ENCODE results near the gene PSMA5. TPM values are rescaled to one million over a fixed set of nuclear protein-coding genes. Genes with fewer than 3 reads are reported as not detected.

Gene PSMA5
- total RNA-seq, 1 experiment from 2014 or later: 169 TPM

GRCh38 chr1:109357616-109358015 is 68.6 kb downstream of the PSMA5 start (continued):
- TF ChIP-seq CBX3 (IDR thresholded peaks at IDR 0.05; ENCODE audit: low read depth) (no peak), SIN3A (IDR thresholded peaks at IDR 0.05; ENCODE audit: low read depth) (no peak), JUND (IDR thresholded peaks at IDR 0.05) (no peak)

- no peak for ATAC-seq
- POLR2A ChIA-PET: no interaction called here
These were observed 69.3 kb downstream of the PSMA5 start for GRCh38 chr1:109356915-109357314.

More at GRCh38 chr1:109356915-109357314, 69.3 kb downstream of the PSMA5 start:
- H2AFZ ChIP-seq (ENCODE audit: low read depth, low read length, poor library complexity, severe bottlenecking): no peak overlapping the region
- H3K9me3 ChIP-seq (ENCODE audit: control insufficient read depth in 1 of 2, insufficient read depth in 1 of 2, low read depth in 1 of 2, low read length in 2 of 2): no peaks in the 10 kb centered on the region
- H3K36me3 ChIP-seq (ENCODE audit: control insufficient read depth in 1 of 2, insufficient read depth in 2 of 2, low read length in 2 of 2): no peaks in the 10 kb centered on the region
- DNase-seq (ENCODE audit: low read depth, low spot score): no peak
- H3K9ac ChIP-seq (ENCODE audit: low read length): no peak overlapping the region
- TF ChIP-seq CTCF (IDR thresholded peaks at IDR 0.05 in 2 of 3, conservative IDR thresholded peaks at IDR 0.05 in 1 of 3; ENCODE audit: borderline replicate concordance in 1 of 3, insufficient read depth in 1 of 3, low read depth in 2 of 3, low read length in 2 of 3): no peak
- no peak for TF ChIP-seq ZFX (IDR thresholded peaks at IDR 0.05)
- TF ChIP-seq RAD21 (IDR thresholded peaks at IDR 0.05; ENCODE audit: low read depth): no peak
- TF ChIP-seq EZH2 (IDR thresholded peaks at IDR 0.05): no peak
- no peak for TF ChIP-seq EGR1 (IDR thresholded peaks at IDR 0.05; ENCODE audit: low read depth)
- no peak for TF ChIP-seq POLR2A (IDR thresholded peaks at IDR 0.05; ENCODE audit: borderline replicate concordance, extremely low read depth, insufficient read depth, insufficient read length)
- TF ChIP-seq ZBTB33 (IDR thresholded peaks at IDR 0.05; ENCODE audit: extremely low read depth, insufficient replicate concordance, low read length): no peak
- H3K4me3 ChIP-seq (replicated peaks in 1 of 2; ENCODE audit: low read depth in 1 of 2, low read length in 2 of 2): no peak overlapping the region
- ChIA-PET RAD21 (ENCODE audit: low non-redundant PET in 1 of 2, low total read pairs in 2 of 2, uncharacterized antibody in 2 of 2, unreplicated experiment in 2 of 2) (no interaction called here), CTCF (no interaction called here)
- H4K20me1 ChIP-seq (ENCODE audit: insufficient read depth): no peaks in the 10 kb centered on the region
- peaks cover 0 to 7% of the 10 kb centered on the region in 2 experiments; a peak in 3 of 4 replicates for H3K4me1 ChIP-seq (ENCODE audit: control insufficient read depth in 1 of 2, insufficient read depth in 2 of 2, low read length in 2 of 2)
- no peaks in the 10 kb centered on the region for H3K79me2 ChIP-seq (ENCODE audit: insufficient read depth, low read length)
- no peaks in the 10 kb centered on the region for H3K27me3 ChIP-seq (ENCODE audit: insufficient read depth, low read length)
- no peaks in the 10 kb centered on the region for H3K9me2 ChIP-seq (ENCODE audit: insufficient read depth)
- intact Hi-C loops (cut with micrococcal nuclease): no loop called here
- H3K4me2 ChIP-seq (ENCODE audit: low read length): no peak overlapping the region
- no TSS peak for BruUV-seq (replicated peaks)
- no peak overlapping the region for H3K27ac ChIP-seq (ENCODE audit: low read depth, low read length)

Data from HCT116 (cell line).